ENCODE results near the gene BTK. TPM values are rescaled to one million over a fixed set of nuclear protein-coding genes. Genes with fewer than 3 reads are reported as not detected.

BTK gene
- total and polyA plus RNA-seq, 12 donors = 1.3 to 14.8 (median 5.9) TPM

GRCh38 chrX:101398694-101399093 lies 12.7 kb upstream of the BTK start:
- no peak for DNase-seq
- Histone ChIP-seq H3K27me3 (no peaks in the 10 kb centered on the region), H3K36me3 (replicated peaks in 1 of 2) (peaks cover 0 to 9% of the 10 kb centered on the region in 2 donors), H3K9me3 (replicated peaks in 1 of 3) (no peaks in the 10 kb centered on the region), H3K27ac (no peak overlapping the region), H3K4me3 (no peak overlapping the region), H3K4me1 (replicated peaks in 1 of 2) (no peaks in the 10 kb centered on the region)
- 70 to 98% (median 85%) methylated on average over 4 of the region's 4 CpGs for WGBS, 4 donors
- TF ChIP-seq, protein P1, sequence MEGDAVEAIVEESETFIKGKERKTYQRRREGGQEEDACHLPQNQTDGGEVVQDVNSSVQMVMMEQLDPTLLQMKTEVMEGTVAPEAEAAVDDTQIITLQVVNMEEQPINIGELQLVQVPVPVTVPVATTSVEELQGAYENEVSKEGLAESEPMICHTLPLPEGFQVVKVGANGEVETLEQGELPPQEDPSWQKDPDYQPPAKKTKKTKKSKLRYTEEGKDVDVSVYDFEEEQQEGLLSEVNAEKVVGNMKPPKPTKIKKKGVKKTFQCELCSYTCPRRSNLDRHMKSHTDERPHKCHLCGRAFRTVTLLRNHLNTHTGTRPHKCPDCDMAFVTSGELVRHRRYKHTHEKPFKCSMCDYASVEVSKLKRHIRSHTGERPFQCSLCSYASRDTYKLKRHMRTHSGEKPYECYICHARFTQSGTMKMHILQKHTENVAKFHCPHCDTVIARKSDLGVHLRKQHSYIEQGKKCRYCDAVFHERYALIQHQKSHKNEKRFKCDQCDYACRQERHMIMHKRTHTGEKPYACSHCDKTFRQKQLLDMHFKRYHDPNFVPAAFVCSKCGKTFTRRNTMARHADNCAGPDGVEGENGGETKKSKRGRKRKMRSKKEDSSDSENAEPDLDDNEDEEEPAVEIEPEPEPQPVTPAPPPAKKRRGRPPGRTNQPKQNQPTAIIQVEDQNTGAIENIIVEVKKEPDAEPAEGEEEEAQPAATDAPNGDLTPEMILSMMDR (IDR thresholded peaks at IDR 0.05) = no peak
- TF ChIP-seq POLR2A (IDR thresholded peaks at IDR 0.05) = no peak
- intact Hi-C loops (cut with DNase I) = no loop called here

DNA sequence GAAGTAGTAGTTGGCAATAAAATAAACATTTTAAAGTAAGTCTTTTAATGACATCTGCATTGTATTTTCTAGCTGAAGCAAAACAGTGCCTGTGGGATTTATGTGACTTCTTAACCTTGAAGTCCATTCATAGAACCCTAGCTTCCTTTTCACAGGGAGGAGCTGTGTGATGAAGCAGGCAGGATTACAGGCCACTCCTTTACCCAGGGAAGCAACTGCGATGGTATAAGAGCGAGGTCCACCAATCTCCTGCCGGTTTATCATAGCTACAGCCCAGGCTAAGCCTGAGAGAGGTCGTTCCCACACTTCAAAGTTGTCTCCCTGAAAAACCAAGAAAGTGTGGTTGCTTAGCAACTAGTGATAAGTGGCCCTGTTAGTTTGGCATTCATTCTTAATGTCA lies 11.8 kb upstream of the BTK start:
- intact Hi-C loops (cut with DNase I) = no loop called here
- WGBS, 4 donors = 14 to 35% (median 29%) methylated on average over 2 to 4 of the region's 4 CpGs

DNA sequence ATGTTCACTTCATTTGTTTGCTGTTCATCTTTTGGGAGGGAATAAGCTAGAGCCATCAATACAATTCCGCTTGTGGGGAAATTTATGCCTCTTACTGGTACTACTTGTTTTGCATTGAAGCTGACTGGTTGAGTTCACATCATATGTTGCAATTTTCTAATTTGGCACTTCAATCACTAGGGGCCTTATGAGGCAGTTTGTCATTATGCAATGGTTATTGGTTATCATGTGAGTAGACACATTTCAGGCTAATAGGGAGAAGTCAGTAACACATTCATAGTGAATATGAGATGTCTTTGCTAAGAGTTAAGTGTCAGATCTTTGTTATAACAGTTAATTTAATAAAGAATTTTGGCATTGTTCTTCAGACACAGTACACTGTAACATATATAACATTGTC lies 9.8 kb upstream of the BTK start:
- WGBS, 4 donors = 80 to 88% (median 86%) methylated on average over 1 of the region's 1 CpG

More for the DNA sequence above, 11.8 kb upstream of the BTK start:
- peaks cover 0 to 9% of the 10 kb centered on the region in 2 donors for H3K36me3 ChIP-seq (replicated peaks in 1 of 2)
- no peaks in the 10 kb centered on the region for H3K9me3 ChIP-seq (replicated peaks in 1 of 3)
- no peak for TF ChIP-seq POLR2A (IDR thresholded peaks at IDR 0.05)
- TF ChIP-seq, protein P1 (IDR thresholded peaks at IDR 0.05) = no peak
- no peaks in the 10 kb centered on the region for H3K4me1 ChIP-seq (replicated peaks in 1 of 2)
- no peak overlapping the region for H3K4me3 ChIP-seq
- no peak overlapping the region for H3K27ac ChIP-seq
- no peaks in the 10 kb centered on the region for H3K27me3 ChIP-seq
- DNase-seq = no peak

DNA sequence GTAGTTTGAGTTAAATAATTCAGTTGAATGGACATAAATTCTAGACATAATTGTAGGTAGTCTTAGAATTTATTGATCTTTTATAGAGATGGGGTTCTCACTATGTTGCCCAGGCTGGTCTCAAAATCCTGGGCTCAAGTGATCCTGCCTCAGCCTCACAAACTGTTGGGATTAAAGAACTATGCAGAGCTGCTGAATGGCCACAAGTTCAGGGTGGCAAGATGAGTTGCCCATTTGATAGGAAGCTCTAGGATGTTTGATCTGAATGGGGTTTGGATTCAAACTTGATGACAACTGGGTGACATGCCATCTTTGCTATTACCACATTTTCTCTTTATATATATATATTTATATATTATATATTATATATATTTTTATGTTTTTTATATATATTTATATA lies 8.4 kb upstream of the BTK start:
- no peak for DNase-seq

More for the DNA sequence above, 9.8 kb upstream of the BTK start:
- Histone ChIP-seq H3K27me3 (no peaks in the 10 kb centered on the region), H3K27ac (no peak overlapping the region), H3K4me1 (replicated peaks in 1 of 2) (no peaks in the 10 kb centered on the region), H3K4me3 (no peak overlapping the region), H3K9me3 (replicated peaks in 1 of 3) (no peaks in the 10 kb centered on the region), H3K36me3 (replicated peaks in 1 of 2) (peaks cover 0 to 3% of the 10 kb centered on the region in 2 donors)
- intact Hi-C loops (cut with DNase I) = no loop called here
- TF ChIP-seq, protein P1 (IDR thresholded peaks at IDR 0.05) = no peak
- TF ChIP-seq POLR2A (IDR thresholded peaks at IDR 0.05) = no peak
- no peak for DNase-seq

More for the DNA sequence above, 8.4 kb upstream of the BTK start:
- intact Hi-C loops (cut with DNase I) = no loop called here
- Histone ChIP-seq H3K27ac (no peak overlapping the region), H3K36me3 (replicated peaks in 1 of 2) (no peaks in the 10 kb centered on the region), H3K9me3 (replicated peaks in 1 of 3) (no peaks in the 10 kb centered on the region), H3K4me3 (no peak overlapping the region), H3K27me3 (no peaks in the 10 kb centered on the region), H3K4me1 (replicated peaks in 1 of 2) (no peaks in the 10 kb centered on the region)
- TF ChIP-seq, protein P1 (IDR thresholded peaks at IDR 0.05) = no peak
- no peak for TF ChIP-seq POLR2A (IDR thresholded peaks at IDR 0.05)

Measured in adrenal gland (tissue), 12 donors.